Endodermal cell (in vitro differentiated cells): ENCODE measurements around the gene PHF23. TPM values are rescaled to one million over a fixed set of nuclear protein-coding genes. Genes with fewer than 3 reads are reported as not detected.
A peak's percentile ranks its signal among the peaks of the same experiment; 100 is the strongest.

Experiments used
- DNase-seq: peaks from one replicate; pipeline ENCODE4 v3.0.0-alpha.2; 2017
- H3K27ac ChIP-seq: 2 replicates; pipeline ENCODE4 v1.5.1; 2013; ENCODE audit warnings: mild to moderate bottlenecking, low read depth, low read length, moderate library complexity
- H3K27me3 ChIP-seq: 2 replicates; pipeline ENCODE4 v1.6.1; 2013; ENCODE audit warnings: mild to moderate bottlenecking, low read length, moderate library complexity; ENCODE audit not compliant: insufficient read depth, control insufficient read depth, poor library complexity, severe bottlenecking
- H3K36me3 ChIP-seq: 2 replicates; pipeline ENCODE4 v1.7.0; 2013; ENCODE audit warnings: mild to moderate bottlenecking, low read length, moderate library complexity; ENCODE audit not compliant: control insufficient read depth, insufficient read depth
- H3K4me1 ChIP-seq: one replicate; pipeline ENCODE4 v1.7.0; 2013; ENCODE audit warnings: low read length; ENCODE audit not compliant: control insufficient read depth, insufficient read depth
- H3K4me3 ChIP-seq: 2 replicates; pipeline ENCODE4 v1.5.1; 2013; ENCODE audit warnings: mild to moderate bottlenecking, low read length, moderate library complexity
- H3K9ac ChIP-seq: 2 replicates; pipeline ENCODE4 v1.6.1; 2013; ENCODE audit warnings: mild to moderate bottlenecking, low read length, moderate library complexity; ENCODE audit not compliant: poor library complexity, severe bottlenecking; ENCODE audit errors: extremely low read depth
- H3K9me3 ChIP-seq: 2 replicates; pipeline ENCODE4 v1.6.1; 2013; ENCODE audit warnings: mild to moderate bottlenecking, low read length, moderate library complexity; ENCODE audit not compliant: control insufficient read depth
- H3K27ac Mint-ChIP-seq: 2 replicates; pipeline ENCODE4 v1.8.0; 2020; ENCODE audit warnings: mixed read lengths
- H3K27me3 Mint-ChIP-seq: 2 replicates; pipeline ENCODE4 v1.8.0; 2021; ENCODE audit warnings: mild to moderate bottlenecking, mixed read lengths; ENCODE audit not compliant: insufficient read depth
- H3K36me3 Mint-ChIP-seq: 2 replicates; pipeline ENCODE4 v1.8.0; 2020; ENCODE audit warnings: low read depth, mixed read lengths
- H3K4me1 Mint-ChIP-seq: 2 replicates; pipeline ENCODE4 v1.8.0; 2020; ENCODE audit warnings: mixed read lengths
- H3K4me3 Mint-ChIP-seq: 2 replicates; pipeline ENCODE4 v1.8.0; 2020; ENCODE audit warnings: mild to moderate bottlenecking, moderate library complexity, mixed read lengths
- H3K9me3 Mint-ChIP-seq: 2 replicates; pipeline ENCODE4 v1.8.0; 2020; ENCODE audit warnings: mild to moderate bottlenecking, mixed read lengths
- CTCF ChIP-seq: fragments of 200-600 bp; sonication (generic); conservative IDR thresholded peaks from 2 replicates; pipeline ENCODE4 v1.5.0; 2021; ENCODE audit warnings: antibody characterized with exemption, mild to moderate bottlenecking
- WGBS, 2 experiments: methylation state at CpG; one replicate each; pipeline versions ENCODE4 v1.1.5 to v1.1.7; 2013; ENCODE audit warnings: missing lambda C conversion rate in 2 of 2, mixed read lengths in 1 of 2; ENCODE audit not compliant: insufficient coverage in 1 of 2, insufficient read length in 1 of 2; 5-methylcytosine and 5-hydroxymethylcytosine counted together
- total RNA-seq, 2 donors: library from RNA; stranded (reverse); fragmentation: NEBNext Ultra II Directional in 1 of 2; extraction: Animal tissue kit (Norgen Biotek cat#: 25700) in 1 of 2; gene quantifications; 2 replicates in 1 of 2; 3 replicates in 1 of 2; pipeline ENCODE4 v1.2.1, GENCODE V29; 2021

Gene PHF23
- total RNA-seq, 2 donors from 2014 or later = 67.3 to 71.6 TPM

GRCh38 chr17:7249830-7250229, 10.6 kb upstream of the PHF23 start:
- Histone ChIP-seq H3K27ac (no peak overlapping the region), H3K9me3 (no peaks in the 10 kb centered on the region), H3K4me3 (peak overlapping the region; percentile 94), H3K4me1 (no peaks in the 10 kb centered on the region), H3K36me3 (peaks cover 31% of the 10 kb centered on the region), H3K27me3 (no peaks in the 10 kb centered on the region), H3K9ac (peak overlapping the region; percentile 90)
- Mint-ChIP-seq H3K4me3 (peak overlapping the region; percentile 91), H3K27me3 (no peaks in the 10 kb centered on the region), H3K4me1 (peaks cover 25% of the 10 kb centered on the region), H3K9me3 (no peaks in the 10 kb centered on the region), H3K36me3 (peaks cover 26% of the 10 kb centered on the region), H3K27ac (peak overlapping the region; percentile 27)
- TF ChIP-seq CTCF = no peak
- 98 to 100% methylated on average over 3 to 7 of the region's 7 CpGs for WGBS, 2 experiments
- DNase-seq = no peak

DNA sequence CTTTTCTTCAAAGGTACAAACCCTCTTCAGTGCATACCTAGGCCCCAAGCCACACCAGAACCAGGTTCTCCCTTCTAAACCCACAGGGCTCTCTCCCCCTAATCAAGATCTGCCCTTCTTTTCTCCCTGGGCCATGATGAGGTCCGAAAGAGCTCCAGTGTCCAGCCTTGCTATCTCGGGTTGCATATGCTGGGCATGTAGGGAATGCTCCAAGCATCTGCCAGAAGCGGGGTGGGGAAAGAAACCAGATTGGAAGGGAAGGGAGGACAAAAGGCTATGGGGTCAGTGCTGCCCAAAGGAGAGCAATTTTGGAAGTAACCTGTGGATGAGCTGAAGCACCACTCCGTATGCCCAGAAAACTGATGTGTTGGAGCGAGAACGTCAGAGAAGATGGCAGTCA, 10.0 kb upstream of the PHF23 start:
- no peak overlapping the region for H3K9ac ChIP-seq
- H3K27ac Mint-ChIP-seq = peak overlapping the region; percentile 74
- H3K9me3 ChIP-seq = no peaks in the 10 kb centered on the region

DNA sequence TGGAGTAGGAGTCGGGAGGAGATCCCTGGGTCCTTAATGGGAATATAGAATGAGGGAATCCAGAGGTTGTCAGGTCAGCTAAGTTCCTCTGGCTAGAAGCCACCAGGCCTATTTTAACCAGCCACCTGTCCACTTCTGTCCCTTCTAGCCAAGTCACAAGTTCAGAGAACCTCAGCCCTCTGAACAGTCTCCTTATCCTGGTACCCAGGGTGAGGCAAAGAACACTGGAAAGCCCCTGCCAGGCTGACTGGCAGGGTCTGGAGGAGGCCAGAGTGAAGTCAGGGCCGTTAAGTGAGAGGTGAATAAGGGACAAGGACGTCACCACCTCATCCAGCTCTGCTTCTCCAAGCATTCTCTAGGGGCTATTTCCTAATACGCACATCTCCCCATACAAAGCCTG, 9.5 kb upstream of the PHF23 start:
- no peak overlapping the region for H3K9ac ChIP-seq
- H3K4me1 ChIP-seq = no peaks in the 10 kb centered on the region
- DNase-seq = no peak
- no peaks in the 10 kb centered on the region for H3K9me3 ChIP-seq
- Mint-ChIP-seq H3K36me3 (peaks cover 25% of the 10 kb centered on the region), H3K27me3 (no peaks in the 10 kb centered on the region), H3K4me1 (peaks cover 25% of the 10 kb centered on the region), H3K27ac (peak overlapping the region; percentile 81), H3K9me3 (no peaks in the 10 kb centered on the region), H3K4me3 (no peak overlapping the region)
- TF ChIP-seq CTCF = no peak
- WGBS, 2 experiments = 90 to 98% methylated on average over 2 to 4 of the region's 4 CpGs
- no peak overlapping the region for H3K27ac ChIP-seq
- no peaks in the 10 kb centered on the region for H3K27me3 ChIP-seq
- H3K4me3 ChIP-seq = peak overlapping the region; percentile 94
- H3K36me3 ChIP-seq = peaks cover 29% of the 10 kb centered on the region

More for the DNA sequence above, 10.0 kb upstream of the PHF23 start:
- H3K4me1 ChIP-seq = no peaks in the 10 kb centered on the region
- H3K9me3 Mint-ChIP-seq = no peaks in the 10 kb centered on the region
- peaks cover 30% of the 10 kb centered on the region for H3K36me3 ChIP-seq
- no peak overlapping the region for H3K27ac ChIP-seq
- TF ChIP-seq CTCF = no peak
- H3K27me3 Mint-ChIP-seq = no peaks in the 10 kb centered on the region
- DNase-seq = no peak
- WGBS, 2 experiments = 91 to 97% methylated on average over 6 of the region's 6 CpGs
- no peak overlapping the region for H3K4me3 Mint-ChIP-seq
- H3K36me3 Mint-ChIP-seq = peaks cover 27% of the 10 kb centered on the region
- peak overlapping the region; percentile 94 for H3K4me3 ChIP-seq
- peaks cover 25% of the 10 kb centered on the region for H3K4me1 Mint-ChIP-seq
- no peaks in the 10 kb centered on the region for H3K27me3 ChIP-seq
